ENCODE data around the gene ATP10A. TPM values are rescaled to one million over a fixed set of nuclear protein-coding genes. Genes with fewer than 3 reads are reported as not detected.

ATP10A gene
- total and polyA plus RNA-seq, 2 donors from 2014 or later: 4.0 to 6.8 TPM

DNA sequence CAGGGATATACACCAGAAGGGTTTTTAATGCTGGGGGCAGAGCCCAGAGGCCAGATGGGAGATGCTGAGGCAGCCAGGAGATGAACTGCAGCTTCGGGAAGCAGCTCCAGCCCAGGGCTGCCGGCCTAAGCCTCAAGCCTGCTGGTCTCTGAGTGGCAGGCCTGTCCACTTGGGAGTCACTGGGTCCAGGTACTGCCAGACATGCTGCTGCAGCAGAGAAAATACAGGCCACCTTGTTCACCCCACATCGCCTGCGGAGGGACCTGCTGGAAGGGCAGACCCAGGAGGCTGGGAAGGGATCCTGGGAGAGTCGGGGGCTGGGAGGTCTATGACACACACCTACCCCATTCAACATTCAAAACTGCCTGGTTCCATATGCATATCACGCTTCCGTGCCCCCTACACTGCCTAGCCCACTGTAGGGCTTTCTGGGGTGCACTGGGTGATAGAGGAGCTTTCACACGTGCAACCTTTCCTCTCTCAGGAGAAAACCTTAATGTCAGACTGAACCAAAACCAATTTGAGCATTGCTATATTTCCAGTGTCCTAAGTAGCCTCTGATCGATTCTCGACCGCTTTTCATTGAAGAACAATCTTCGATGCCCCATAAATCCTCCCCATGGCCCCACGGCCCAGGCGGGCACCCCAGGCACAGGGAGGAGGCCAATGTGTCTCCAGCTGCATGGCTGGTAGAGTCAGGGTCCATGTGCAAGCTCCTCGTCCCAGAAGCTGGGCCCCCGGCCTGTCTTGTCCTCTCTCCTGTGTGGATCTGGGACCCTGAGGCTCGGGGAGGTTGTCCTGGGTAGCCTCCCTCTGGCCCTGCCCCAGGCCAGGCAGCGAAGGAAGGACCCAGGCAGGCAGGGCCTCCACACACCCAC, 147.4 kb downstream of the ATP10A start:
- Histone ChIP-seq H3K9ac (ENCODE audit: low read length in 3 of 3) (no peak overlapping the region), H3K27me3 (ENCODE audit: control insufficient read depth, insufficient read depth, low read length) (no peaks in the 10 kb centered on the region), H3K4me1 (ENCODE audit: control insufficient read depth in 2 of 3, insufficient read depth in 2 of 3, low read depth in 1 of 3, low read length in 3 of 3) (no peaks in the 10 kb centered on the region), H3K4me3 (ENCODE audit: low read length in 3 of 3) (no peak overlapping the region), H3K36me3 (ENCODE audit: control insufficient read depth in 2 of 3, insufficient read depth in 3 of 3, low read length in 3 of 3) (no peaks in the 10 kb centered on the region), H3K9me3 (ENCODE audit: control insufficient read depth in 2 of 3, insufficient read depth in 1 of 3, low read length in 3 of 3) (no peaks in the 10 kb centered on the region), H3K27ac (ENCODE audit: low read depth in 2 of 2, low read length in 2 of 2) (no peak overlapping the region)
- DNase-seq (peak in 1 of 5 donors; percentile 20), FAIRE-seq (no peak)
- intact Hi-C loops (cut with DNase I): no loop called here
- TF ChIP-seq, protein P1, sequence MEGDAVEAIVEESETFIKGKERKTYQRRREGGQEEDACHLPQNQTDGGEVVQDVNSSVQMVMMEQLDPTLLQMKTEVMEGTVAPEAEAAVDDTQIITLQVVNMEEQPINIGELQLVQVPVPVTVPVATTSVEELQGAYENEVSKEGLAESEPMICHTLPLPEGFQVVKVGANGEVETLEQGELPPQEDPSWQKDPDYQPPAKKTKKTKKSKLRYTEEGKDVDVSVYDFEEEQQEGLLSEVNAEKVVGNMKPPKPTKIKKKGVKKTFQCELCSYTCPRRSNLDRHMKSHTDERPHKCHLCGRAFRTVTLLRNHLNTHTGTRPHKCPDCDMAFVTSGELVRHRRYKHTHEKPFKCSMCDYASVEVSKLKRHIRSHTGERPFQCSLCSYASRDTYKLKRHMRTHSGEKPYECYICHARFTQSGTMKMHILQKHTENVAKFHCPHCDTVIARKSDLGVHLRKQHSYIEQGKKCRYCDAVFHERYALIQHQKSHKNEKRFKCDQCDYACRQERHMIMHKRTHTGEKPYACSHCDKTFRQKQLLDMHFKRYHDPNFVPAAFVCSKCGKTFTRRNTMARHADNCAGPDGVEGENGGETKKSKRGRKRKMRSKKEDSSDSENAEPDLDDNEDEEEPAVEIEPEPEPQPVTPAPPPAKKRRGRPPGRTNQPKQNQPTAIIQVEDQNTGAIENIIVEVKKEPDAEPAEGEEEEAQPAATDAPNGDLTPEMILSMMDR (IDR thresholded peaks at IDR 0.05; ENCODE audit: borderline replicate concordance, extremely low read depth, insufficient read depth): no peak

- FAIRE-seq: no peak
- intact Hi-C loops (cut with DNase I): no loop called here
- no peak overlapping the region for H3K4me3 ChIP-seq (ENCODE audit: low read length in 3 of 3)
Observed at GRCh38 chr15:25714538-25714840, 148.6 kb downstream of the ATP10A start.

GRCh38 chr15:25713736-25714537, 149.2 kb downstream of the ATP10A start:
- intact Hi-C loops (cut with DNase I): no loop called here
- Histone ChIP-seq H3K4me1 (ENCODE audit: control insufficient read depth in 2 of 3, insufficient read depth in 2 of 3, low read depth in 1 of 3, low read length in 3 of 3) (no peaks in the 10 kb centered on the region), H3K27ac (ENCODE audit: low read depth in 2 of 2, low read length in 2 of 2) (no peak overlapping the region), H3K4me3 (ENCODE audit: low read length in 3 of 3) (no peak overlapping the region), H3K27me3 (ENCODE audit: control insufficient read depth, insufficient read depth, low read length) (no peaks in the 10 kb centered on the region), H3K36me3 (ENCODE audit: control insufficient read depth in 2 of 3, insufficient read depth in 3 of 3, low read length in 3 of 3) (no peaks in the 10 kb centered on the region), H3K9me3 (ENCODE audit: control insufficient read depth in 2 of 3, insufficient read depth in 1 of 3, low read length in 3 of 3) (no peaks in the 10 kb centered on the region), H3K9ac (ENCODE audit: low read length in 3 of 3) (no peak overlapping the region)
- FAIRE-seq: no peak
- TF ChIP-seq, protein P1 (IDR thresholded peaks at IDR 0.05; ENCODE audit: borderline replicate concordance, extremely low read depth, insufficient read depth): no peak
- DNase-seq: no peak

More at GRCh38 chr15:25714538-25714840, 148.6 kb downstream of the ATP10A start:
- no peaks in the 10 kb centered on the region for H3K36me3 ChIP-seq (ENCODE audit: control insufficient read depth in 2 of 3, insufficient read depth in 3 of 3, low read length in 3 of 3)
- no peak overlapping the region for H3K9ac ChIP-seq (ENCODE audit: low read length in 3 of 3)
- no peak for DNase-seq
- TF ChIP-seq, protein P1 (IDR thresholded peaks at IDR 0.05; ENCODE audit: borderline replicate concordance, extremely low read depth, insufficient read depth): no peak
- no peaks in the 10 kb centered on the region for H3K27me3 ChIP-seq (ENCODE audit: control insufficient read depth, insufficient read depth, low read length)
- no peaks in the 10 kb centered on the region for H3K9me3 ChIP-seq (ENCODE audit: control insufficient read depth in 2 of 3, insufficient read depth in 1 of 3, low read length in 3 of 3)
- no peaks in the 10 kb centered on the region for H3K4me1 ChIP-seq (ENCODE audit: control insufficient read depth in 2 of 3, insufficient read depth in 2 of 3, low read depth in 1 of 3, low read length in 3 of 3)
- H3K27ac ChIP-seq (ENCODE audit: low read depth in 2 of 2, low read length in 2 of 2): no peak overlapping the region
